Transverse colon (tissue), 4 donors: ENCODE data around the gene TBC1D12.

Experiments
- EP300 ChIP-seq: sonication (generic); formaldehyde crosslinking; IDR thresholded peaks from one replicate; pipeline ENCODE4 v1.6.1; 2017; ENCODE audit warnings: antibody characterized with exemption, low read depth
- POLR2A ChIP-seq: fragments of 450-650 bp; IDR thresholded peaks from one replicate; pipeline ENCODE4 v1.6.1; 2016; ENCODE audit warnings: antibody characterized with exemption, mild to moderate bottlenecking, moderate library complexity
- POLR2AphosphoS5 ChIP-seq, 3 donors: sonication (generic); formaldehyde crosslinking; IDR thresholded peaks; one replicate each; pipeline ENCODE4 v1.6.1; 2016; ENCODE audit warnings: antibody characterized with exemption in 3 of 3
- TF ChIP-seq, protein P1 (sequence below), 5 experiments: fragments of 200-600 bp in 3 of 5; fragments of 450-650 bp in 2 of 5; sonication (generic) in 3 of 5; IDR thresholded peaks; 1 replicate in 2 of 5; 2 replicates in 3 of 5; pipeline ENCODE4 v1.5.1; 2016 to 2017; ENCODE audit warnings: antibody characterized with exemption in 5 of 5, inconsistent platforms in 3 of 5, mild to moderate bottlenecking in 2 of 5, moderate library complexity in 1 of 5

DNA sequence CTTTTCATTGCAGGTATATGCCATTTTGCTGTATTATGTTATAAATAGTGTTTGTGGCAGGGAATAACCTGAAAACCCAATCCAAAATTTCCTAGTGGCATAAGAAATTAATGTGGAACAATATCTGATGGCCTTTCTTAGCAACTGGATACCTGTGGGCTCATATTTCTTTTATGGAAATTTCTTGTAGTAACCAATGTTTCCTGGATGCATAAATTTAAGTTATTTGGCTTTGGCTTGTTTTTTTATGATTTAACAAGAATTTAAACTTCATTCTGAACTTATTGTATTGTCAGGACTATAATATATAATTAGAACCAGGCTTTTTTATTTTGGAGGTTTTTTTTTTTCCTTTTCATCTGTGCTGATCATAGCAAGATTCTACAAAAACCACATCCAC is 30.1 kb downstream of the TBC1D12 start:
- TF ChIP-seq, protein P1, sequence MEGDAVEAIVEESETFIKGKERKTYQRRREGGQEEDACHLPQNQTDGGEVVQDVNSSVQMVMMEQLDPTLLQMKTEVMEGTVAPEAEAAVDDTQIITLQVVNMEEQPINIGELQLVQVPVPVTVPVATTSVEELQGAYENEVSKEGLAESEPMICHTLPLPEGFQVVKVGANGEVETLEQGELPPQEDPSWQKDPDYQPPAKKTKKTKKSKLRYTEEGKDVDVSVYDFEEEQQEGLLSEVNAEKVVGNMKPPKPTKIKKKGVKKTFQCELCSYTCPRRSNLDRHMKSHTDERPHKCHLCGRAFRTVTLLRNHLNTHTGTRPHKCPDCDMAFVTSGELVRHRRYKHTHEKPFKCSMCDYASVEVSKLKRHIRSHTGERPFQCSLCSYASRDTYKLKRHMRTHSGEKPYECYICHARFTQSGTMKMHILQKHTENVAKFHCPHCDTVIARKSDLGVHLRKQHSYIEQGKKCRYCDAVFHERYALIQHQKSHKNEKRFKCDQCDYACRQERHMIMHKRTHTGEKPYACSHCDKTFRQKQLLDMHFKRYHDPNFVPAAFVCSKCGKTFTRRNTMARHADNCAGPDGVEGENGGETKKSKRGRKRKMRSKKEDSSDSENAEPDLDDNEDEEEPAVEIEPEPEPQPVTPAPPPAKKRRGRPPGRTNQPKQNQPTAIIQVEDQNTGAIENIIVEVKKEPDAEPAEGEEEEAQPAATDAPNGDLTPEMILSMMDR (IDR thresholded peaks at IDR 0.05) = no peak
- no peak for TF ChIP-seq POLR2AphosphoS5 (IDR thresholded peaks at IDR 0.05)
- no peak for TF ChIP-seq EP300
- no peak for TF ChIP-seq POLR2A
